ENCODE results near the gene USP17L17.
"Not testable (repeated sequence)": the region's sequence is repeated elsewhere in the genome, so short reads cannot be mapped to it uniquely, and the experiment has no call there.

USP17L17 gene

DNA sequence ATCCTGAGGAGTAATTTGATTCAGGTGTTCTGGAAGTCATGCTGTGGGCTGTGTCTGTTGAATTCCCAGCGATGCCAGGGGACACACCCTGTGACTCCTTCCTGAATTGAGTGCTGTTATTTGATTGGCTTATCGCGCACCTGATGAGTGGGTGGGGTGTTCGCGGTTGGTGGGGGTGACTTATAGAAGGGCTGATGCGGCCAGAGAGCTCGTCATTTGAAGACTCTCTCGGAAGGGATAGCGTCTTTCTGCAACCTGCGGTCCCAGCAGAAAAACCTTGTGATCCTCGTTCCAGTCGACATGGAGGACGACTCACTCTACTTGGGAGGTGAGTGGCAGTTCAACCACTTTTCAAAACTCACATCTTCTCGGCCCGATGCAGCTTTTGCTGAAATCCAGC lies 23.6 kb downstream of the USP17L17 start, which contains the start of gene USP17L22:
TSS of gene USP17L22 (plus strand) at position 301 of the 400 bp plus-strand sequence. CDS start at position 301, 0 bp downstream.
- not testable (repeated sequence) for H3K4me3 ChIP-seq (ENCODE audit: low read length); H3K36me3 ChIP-seq (ENCODE audit: insufficient read depth, low read length); H3K9me3 ChIP-seq (ENCODE audit: low read length); H2AFZ ChIP-seq (ENCODE audit: low read depth, low read length); H3K27me3 ChIP-seq (ENCODE audit: insufficient read depth, low read length); H3K4me1 ChIP-seq (ENCODE audit: insufficient read depth, low read length)

DNA sequence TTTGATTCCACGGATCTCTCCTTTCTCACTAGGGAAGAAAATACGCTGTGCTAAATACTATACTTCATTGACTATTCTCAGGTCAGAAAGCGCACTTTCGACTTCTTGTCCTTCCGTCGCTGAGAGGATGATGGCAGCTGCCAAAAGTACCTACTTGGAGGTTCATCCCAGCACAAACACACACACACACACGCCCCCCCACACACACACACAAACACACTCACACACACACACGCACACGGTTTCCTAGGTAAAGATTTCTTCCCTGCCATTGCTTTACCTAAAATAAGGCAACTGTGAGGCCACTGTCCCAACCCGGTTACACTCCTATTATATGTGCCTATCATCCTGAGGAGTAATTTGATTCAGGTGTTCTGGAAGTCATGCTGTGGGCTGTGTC lies 28.0 kb downstream of the USP17L17 start:
- H3K4me1 ChIP-seq (ENCODE audit: insufficient read depth, low read length); H3K36me3 ChIP-seq (ENCODE audit: insufficient read depth, low read length); H2AFZ ChIP-seq (ENCODE audit: low read depth, low read length); H3K4me3 ChIP-seq (ENCODE audit: low read length); H3K27me3 ChIP-seq (ENCODE audit: insufficient read depth, low read length); H3K9me3 ChIP-seq (ENCODE audit: low read length): not testable (repeated sequence)

Measured in neuron (in vitro differentiated cells).